CD4-positive, alpha-beta T cell (primary cell): Measurements from ENCODE around the gene PXT1. TPM values are rescaled to one million over a fixed set of nuclear protein-coding genes. Genes with fewer than 3 reads are reported as not detected.
A peak's percentile ranks its signal among the peaks of the same experiment; 100 is the strongest.

ENCODE experiments used
- ATAC-seq: fragments of 200-7000 bp; cut with Tn5 transposase; one replicate; pipeline ENCODE4 v1.10.0; 2022; ENCODE audit warnings: mild to moderate bottlenecking; ENCODE audit not compliant: poor library complexity
- CTCF ChIA-PET: fragments of 350-600 bp; sonication (Branson Sonifier 250); formaldehyde crosslinking; loops from one replicate; lab custom pipeline; 2021; ENCODE audit warnings: antibody characterized with exemption, inconsistent platforms; lab: Charles Lee
- POLR2A ChIA-PET: fragments of 350-600 bp; sonication (Branson Sonifier 250); formaldehyde crosslinking; loops from one replicate; lab custom pipeline; 2021; ENCODE audit warnings: antibody characterized with exemption, inconsistent platforms; lab: Charles Lee
- DNase-seq, 14 experiments: peaks; one replicate each; pipeline ENCODE4 v3.0.0-alpha.2; 2013 to 2020; ENCODE audit warnings: mixed read lengths in 2 of 14
- H3K27ac ChIP-seq, 2 donors: one replicate each; pipeline versions ENCODE4 v1.5.1 to v1.7.0; 2013; ENCODE audit warnings: low read length in 2 of 2, low read depth in 1 of 2, mild to moderate bottlenecking in 1 of 2
- H3K27me3 ChIP-seq, 2 experiments: 1 replicate in 1 of 2; 2 replicates in 1 of 2; pipeline versions ENCODE4 v1.6.1 to v1.7.0; 2013; ENCODE audit warnings: low read length in 2 of 2, control low read depth in 1 of 2, mild to moderate bottlenecking in 1 of 2, moderate library complexity in 1 of 2; ENCODE audit not compliant: insufficient read depth in 2 of 2, control insufficient read depth in 1 of 2
- H3K36me3 ChIP-seq: one replicate; pipeline ENCODE4 v1.6.1; 2013; ENCODE audit warnings: low read length, control low read depth; ENCODE audit not compliant: insufficient read depth
- H3K4me1 ChIP-seq: one replicate; pipeline ENCODE4 v1.6.1; 2013; ENCODE audit warnings: low read length, control low read depth; ENCODE audit not compliant: insufficient read depth
- H3K4me3 ChIP-seq: one replicate; pipeline ENCODE4 v1.5.1; 2013; ENCODE audit warnings: mild to moderate bottlenecking, low read length, moderate library complexity
- H3K9me3 ChIP-seq, 2 experiments: 1 replicate in 1 of 2; 2 replicates in 1 of 2; pipeline versions ENCODE4 v1.6.1 to v1.7.0; 2013; ENCODE audit warnings: low read length in 2 of 2, mild to moderate bottlenecking in 2 of 2, control low read depth in 1 of 2, moderate library complexity in 1 of 2; ENCODE audit not compliant: control insufficient read depth in 1 of 2, insufficient read depth in 1 of 2
- H3K27ac Mint-ChIP-seq: one replicate; pipeline ENCODE4 v1.8.0; 2020; ENCODE audit warnings: mixed read lengths
- H3K27me3 Mint-ChIP-seq: one replicate; pipeline ENCODE4 v1.8.0; 2021; ENCODE audit warnings: mixed read lengths
- H3K36me3 Mint-ChIP-seq: one replicate; pipeline ENCODE4 v1.8.0; 2021; ENCODE audit warnings: low read depth, mixed read lengths
- H3K4me1 Mint-ChIP-seq: one replicate; pipeline ENCODE4 v1.8.0; 2021; ENCODE audit warnings: low read depth, mixed read lengths
- H3K4me3 Mint-ChIP-seq: one replicate; pipeline ENCODE4 v1.8.0; 2020; ENCODE audit warnings: mild to moderate bottlenecking, mixed read lengths
- H3K9me3 Mint-ChIP-seq: one replicate; pipeline ENCODE4 v1.8.0; 2020; ENCODE audit warnings: mixed read lengths
- intact Hi-C, 2 experiments: fragments of 100-400 bp; cut with DNase I in 1 of 2; cut with micrococcal nuclease in 1 of 2; formaldehyde crosslinking; loops; one replicate each; pipeline versions ENCODE4 v1.15.1 to v1.9.0; 2023 to 2025; cut with DNase I, micrococcal nuclease
- total RNA-seq, 174 experiments: library from RNA in 2 of 174; stranded (reverse) in 2 of 174; gene quantifications; one replicate each; pipeline ENCODE4 v1.2.3 and lab custom pipeline; 2021 to 2026
- TF ChIP-seq, protein P1 (sequence below): fragments of 200-600 bp; IDR thresholded peaks from one replicate; pipeline ENCODE4 v1.8.0; 2022; ENCODE audit warnings: antibody characterized with exemption, mild to moderate bottlenecking

The PXT1 gene
- total RNA-seq, 2 experiments from 2014 or later = 0.55 to 0.59 TPM

DNA sequence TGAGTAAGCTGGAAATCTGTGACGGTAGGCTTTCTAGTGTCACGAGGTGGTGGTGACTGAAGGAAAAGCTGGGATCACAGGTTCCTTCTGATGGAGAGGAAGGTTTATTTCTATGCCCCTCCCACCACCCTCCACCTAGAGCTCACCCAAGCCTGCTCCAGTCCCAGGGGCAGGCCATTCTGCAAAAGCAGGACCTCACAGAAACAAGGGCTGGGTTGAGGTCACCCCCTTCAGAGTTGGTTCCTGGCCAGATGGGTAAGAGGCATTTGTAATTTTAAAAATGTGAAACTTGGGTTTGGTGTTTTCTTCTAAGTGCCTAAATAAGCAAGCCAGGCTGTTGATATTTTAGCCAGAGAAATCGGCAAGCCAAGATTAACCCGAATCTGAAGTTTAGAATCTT, 46.8 kb upstream of the PXT1 start:
- POLR2A ChIA-PET = interaction anchor here (0.9 to 2.6 kb wide), 2 partner anchors 9 to 12 kb away, joined by 4 to 12 read pairs; no protein-coding TSS in a partner anchor
- Mint-ChIP-seq H3K27me3 (no peaks in the 10 kb centered on the region), H3K4me1 (peaks cover 47% of the 10 kb centered on the region), H3K9me3 (no peaks in the 10 kb centered on the region), H3K27ac (peak overlapping the region; percentile 70), H3K36me3 (peaks cover 92% of the 10 kb centered on the region), H3K4me3 (no peak overlapping the region)
- no peak overlapping the region for H3K4me3 ChIP-seq
- no peak overlapping the region for H3K27ac ChIP-seq
- H3K9me3 ChIP-seq = no peaks in the 10 kb centered on the region
- ATAC-seq (no peak), DNase-seq (no peak)
- H3K4me1 ChIP-seq = peaks cover 9% of the 10 kb centered on the region
- TF ChIP-seq, protein P1, sequence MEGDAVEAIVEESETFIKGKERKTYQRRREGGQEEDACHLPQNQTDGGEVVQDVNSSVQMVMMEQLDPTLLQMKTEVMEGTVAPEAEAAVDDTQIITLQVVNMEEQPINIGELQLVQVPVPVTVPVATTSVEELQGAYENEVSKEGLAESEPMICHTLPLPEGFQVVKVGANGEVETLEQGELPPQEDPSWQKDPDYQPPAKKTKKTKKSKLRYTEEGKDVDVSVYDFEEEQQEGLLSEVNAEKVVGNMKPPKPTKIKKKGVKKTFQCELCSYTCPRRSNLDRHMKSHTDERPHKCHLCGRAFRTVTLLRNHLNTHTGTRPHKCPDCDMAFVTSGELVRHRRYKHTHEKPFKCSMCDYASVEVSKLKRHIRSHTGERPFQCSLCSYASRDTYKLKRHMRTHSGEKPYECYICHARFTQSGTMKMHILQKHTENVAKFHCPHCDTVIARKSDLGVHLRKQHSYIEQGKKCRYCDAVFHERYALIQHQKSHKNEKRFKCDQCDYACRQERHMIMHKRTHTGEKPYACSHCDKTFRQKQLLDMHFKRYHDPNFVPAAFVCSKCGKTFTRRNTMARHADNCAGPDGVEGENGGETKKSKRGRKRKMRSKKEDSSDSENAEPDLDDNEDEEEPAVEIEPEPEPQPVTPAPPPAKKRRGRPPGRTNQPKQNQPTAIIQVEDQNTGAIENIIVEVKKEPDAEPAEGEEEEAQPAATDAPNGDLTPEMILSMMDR = no peak
- intact Hi-C loops = no loop called here
- CTCF ChIA-PET = interaction anchor here (0.6 kb wide), 1 partner anchor 88 kb away, joined by 3 read pairs; no protein-coding TSS in a partner anchor
- no peaks in the 10 kb centered on the region for H3K27me3 ChIP-seq
- peaks cover 79% of the 10 kb centered on the region for H3K36me3 ChIP-seq

DNA sequence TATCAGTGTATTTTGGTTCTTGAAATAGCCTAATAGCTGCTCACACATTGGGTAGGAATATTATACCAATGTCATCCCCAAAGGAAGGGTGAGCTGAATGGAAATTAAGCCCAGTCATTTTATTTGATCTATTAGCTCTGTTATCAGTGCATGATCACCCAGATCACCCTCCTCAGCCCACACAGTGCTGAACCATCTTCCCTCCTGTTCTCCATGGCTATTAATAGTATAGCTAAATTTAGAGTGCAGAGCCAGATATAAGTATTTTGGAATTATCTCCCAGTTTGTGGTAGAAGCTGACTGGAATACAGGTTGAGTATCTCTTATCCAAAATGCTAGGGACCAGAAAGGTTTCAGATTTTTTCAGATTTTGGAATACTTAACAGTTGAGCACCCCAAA, 45.6 kb upstream of the PXT1 start:
- H3K4me3 ChIP-seq = no peak overlapping the region
- no peaks in the 10 kb centered on the region for H3K27me3 ChIP-seq
- no peaks in the 10 kb centered on the region for H3K9me3 Mint-ChIP-seq
- H3K27me3 Mint-ChIP-seq = no peaks in the 10 kb centered on the region
- POLR2A ChIA-PET = interaction anchor here (1.6 to 2.6 kb wide), 4 partner anchors 10 to 105 kb away, joined by 4 to 12 read pairs (median 6); partner anchors contain the start of gene SRSF3
- peak overlapping the region; percentile 70 for H3K27ac Mint-ChIP-seq
- no peak overlapping the region for H3K4me3 Mint-ChIP-seq
- H3K36me3 Mint-ChIP-seq = peaks cover 91% of the 10 kb centered on the region
- DNase-seq (no peak), ATAC-seq (no peak)
- intact Hi-C loops = no loop called here
- CTCF ChIA-PET = interaction anchor here (1.0 to 1.1 kb wide), 2 partner anchors 11 to 17 kb away, joined by 3 to 5 read pairs; no protein-coding TSS in a partner anchor
- H3K4me1 ChIP-seq = peaks cover 1% of the 10 kb centered on the region
- H3K36me3 ChIP-seq = peaks cover 73% of the 10 kb centered on the region
- no peaks in the 10 kb centered on the region for H3K9me3 ChIP-seq
- peaks cover 35% of the 10 kb centered on the region for H3K4me1 Mint-ChIP-seq
- H3K27ac ChIP-seq = no peak overlapping the region
- TF ChIP-seq, protein P1 = no peak

DNA sequence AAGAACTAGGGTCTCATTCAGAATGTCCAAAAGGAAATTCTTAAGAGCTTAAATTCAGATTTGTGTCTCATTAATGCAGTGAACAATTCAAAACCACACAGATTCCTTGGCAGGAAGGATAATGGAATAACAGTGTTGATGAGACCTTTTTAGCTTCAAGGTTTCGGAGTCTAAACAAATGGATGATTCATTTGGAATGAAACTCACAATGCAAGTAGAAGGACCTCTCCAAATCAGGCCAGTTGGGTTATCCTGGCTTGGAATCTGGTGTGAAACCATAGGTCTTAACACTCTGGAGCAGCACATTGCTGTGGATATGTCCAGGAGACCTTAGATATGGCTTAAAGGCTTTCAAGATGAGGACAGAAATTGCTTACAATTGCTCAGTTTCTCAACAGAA, 45.0 kb upstream of the PXT1 start:
- no peak overlapping the region for H3K4me3 Mint-ChIP-seq
- TF ChIP-seq, protein P1 = no peak
- intact Hi-C loops = no loop called here
- POLR2A ChIA-PET = interaction anchor here (1.6 to 2.6 kb wide), 4 partner anchors 10 to 106 kb away, joined by 4 to 12 read pairs (median 6); partner anchors contain the start of gene SRSF3
- no peaks in the 10 kb centered on the region for H3K9me3 Mint-ChIP-seq
- no peaks in the 10 kb centered on the region for H3K9me3 ChIP-seq
- no peaks in the 10 kb centered on the region for H3K27me3 ChIP-seq
- H3K27ac ChIP-seq = no peak overlapping the region
- ATAC-seq (no peak), DNase-seq (no peak)
- no peak overlapping the region for H3K4me3 ChIP-seq
- H3K4me1 ChIP-seq = no peaks in the 10 kb centered on the region
- CTCF ChIA-PET = interaction anchor here (1.0 to 1.1 kb wide), 2 partner anchors 12 to 17 kb away, joined by 3 to 5 read pairs; no protein-coding TSS in a partner anchor
- peaks cover 88% of the 10 kb centered on the region for H3K36me3 Mint-ChIP-seq
- H3K36me3 ChIP-seq = peaks cover 71% of the 10 kb centered on the region
- H3K4me1 Mint-ChIP-seq = peaks cover 34% of the 10 kb centered on the region
- no peaks in the 10 kb centered on the region for H3K27me3 Mint-ChIP-seq
- H3K27ac Mint-ChIP-seq = peak overlapping the region; percentile 70
